Anterior cingulate cortex (tissue), 58 donors: ENCODE data around the gene NFIA.

Experiments
- DNase-seq, 58 donors: peaks; one replicate each; lab custom pipeline; 2025; lab: John Stamatoyannopoulos, UW

The NFIA gene

DNA sequence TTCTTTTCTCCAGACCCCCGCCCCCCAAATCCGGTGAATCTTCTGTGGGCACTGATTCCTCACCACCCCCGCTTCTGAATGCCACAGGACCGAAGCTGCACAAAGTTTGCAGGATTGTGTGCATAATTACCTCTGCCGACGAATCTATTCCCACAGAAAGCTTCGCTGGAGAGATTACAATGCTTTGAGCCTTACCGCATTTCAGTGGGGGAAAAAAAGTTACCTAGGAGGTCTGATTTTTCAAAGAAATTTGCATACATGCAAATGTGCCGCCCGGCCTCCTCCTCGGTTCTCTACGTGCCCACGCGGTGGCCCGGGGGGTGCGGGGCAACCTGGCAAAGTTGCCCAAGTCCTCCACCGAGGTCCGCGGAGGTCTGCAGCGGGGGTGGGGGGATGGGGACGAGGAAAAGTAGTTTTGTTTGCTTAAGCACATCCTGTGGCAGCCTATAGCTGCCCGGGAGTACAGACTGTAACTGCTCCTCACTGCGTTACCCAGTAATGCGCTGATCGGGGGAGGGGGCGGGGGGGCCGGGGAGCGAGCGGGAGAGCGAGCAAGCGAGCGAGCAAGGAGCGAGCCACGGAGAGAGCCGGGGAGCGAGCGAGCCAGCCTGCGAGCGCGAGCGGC lies 563 bp upstream of the NFIA start:
- peak in 35 of 58 donors; percentile 17 to 82 (median 58) for DNase-seq

DNA sequence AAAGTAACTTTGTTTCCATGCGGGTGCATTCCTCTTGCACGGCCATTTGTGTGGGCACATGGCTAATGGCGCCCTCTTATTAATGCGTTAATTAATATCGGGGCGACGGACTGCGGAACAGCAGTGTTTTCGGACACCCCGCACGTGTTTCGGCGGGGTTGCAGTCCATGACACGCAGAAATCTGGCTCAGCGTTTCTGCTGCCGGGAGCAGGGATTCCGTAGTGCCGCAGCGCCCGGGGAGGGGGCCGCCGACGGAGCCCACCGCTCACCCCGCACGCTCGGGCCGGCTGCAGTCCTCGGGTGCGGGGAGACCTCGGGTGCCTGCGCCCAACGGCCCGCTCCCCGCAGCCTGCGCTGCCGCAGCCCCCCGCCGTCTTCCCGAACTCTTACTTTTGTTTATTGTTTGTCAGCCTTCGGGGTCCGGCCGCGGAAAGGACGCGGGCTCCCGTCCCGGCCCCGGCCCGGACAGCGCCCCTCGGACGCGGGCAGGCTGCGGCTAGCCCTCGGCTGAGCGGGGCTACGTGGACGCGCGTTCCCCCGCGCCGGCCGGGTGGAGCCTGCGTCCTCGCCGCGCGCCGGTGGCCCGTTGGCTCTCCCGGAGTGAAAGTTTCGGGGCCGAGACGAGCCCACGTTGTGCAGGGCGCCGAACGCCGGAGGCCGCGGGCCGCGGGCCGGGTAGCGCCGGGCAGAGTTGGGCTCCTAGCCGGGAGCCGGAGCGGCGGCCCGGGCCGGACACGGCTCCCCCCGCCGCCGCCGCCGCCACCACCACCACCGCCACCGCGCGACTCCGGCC lies 849 bp downstream of the NFIA start:
- peak in 28 of 58 donors; percentile 12 to 63 (median 36) for DNase-seq

DNA sequence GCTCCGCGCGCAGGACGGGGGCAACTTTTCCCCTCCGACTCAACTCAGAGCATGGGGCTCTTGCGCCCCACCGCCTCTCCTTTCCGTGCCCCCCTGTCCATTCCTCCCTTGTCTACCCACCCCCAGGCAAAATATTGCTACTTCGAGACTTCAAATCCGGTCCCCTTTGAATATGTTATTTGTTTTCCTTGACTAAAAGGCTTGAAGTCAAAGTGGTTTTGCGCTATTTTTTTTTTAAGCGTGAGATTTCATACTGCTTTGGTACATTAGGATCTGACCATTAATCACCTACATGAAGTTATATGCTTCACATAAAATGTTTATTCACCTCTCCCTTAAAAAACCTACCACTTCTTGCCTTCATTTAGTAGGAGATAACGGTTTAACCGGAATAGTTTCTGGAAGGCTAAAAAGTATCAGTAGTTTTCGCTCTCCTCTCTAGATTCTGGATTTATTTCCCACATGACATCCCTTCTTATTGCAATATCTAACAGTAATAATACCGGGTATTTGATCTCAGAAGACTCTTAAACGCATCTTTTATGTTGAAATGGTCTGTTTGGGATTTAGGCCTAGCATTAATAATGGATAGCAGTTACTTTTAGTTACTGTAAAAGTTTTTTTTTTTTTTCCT lies 1.6 kb downstream of the NFIA start:
- no peak for DNase-seq

DNA sequence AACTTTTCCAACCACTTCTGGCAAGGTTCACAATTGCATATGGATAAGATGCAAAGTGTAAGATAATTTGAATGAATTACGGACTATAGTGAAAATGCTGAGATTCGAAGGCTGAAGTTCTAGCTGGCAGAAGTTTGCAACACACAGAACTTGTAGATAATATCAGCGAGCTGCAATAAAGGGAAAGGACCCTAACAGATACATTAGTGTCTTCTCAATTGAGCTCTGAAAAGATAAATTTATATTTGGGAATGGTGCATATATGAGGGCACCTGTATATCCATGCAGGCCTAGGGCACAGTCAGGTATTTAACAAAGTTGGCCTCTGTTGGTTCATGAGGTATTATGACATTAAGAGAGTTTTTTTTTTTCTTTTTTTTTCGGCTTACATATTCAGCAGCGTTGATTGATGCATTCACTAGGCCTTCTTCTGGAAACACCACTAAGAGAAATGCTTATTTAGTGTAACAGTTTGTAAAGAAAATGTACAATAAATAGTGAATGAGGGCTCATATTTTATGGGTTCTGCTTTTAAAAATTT lies 2.2 kb downstream of the NFIA start:
- no peak for DNase-seq

DNA sequence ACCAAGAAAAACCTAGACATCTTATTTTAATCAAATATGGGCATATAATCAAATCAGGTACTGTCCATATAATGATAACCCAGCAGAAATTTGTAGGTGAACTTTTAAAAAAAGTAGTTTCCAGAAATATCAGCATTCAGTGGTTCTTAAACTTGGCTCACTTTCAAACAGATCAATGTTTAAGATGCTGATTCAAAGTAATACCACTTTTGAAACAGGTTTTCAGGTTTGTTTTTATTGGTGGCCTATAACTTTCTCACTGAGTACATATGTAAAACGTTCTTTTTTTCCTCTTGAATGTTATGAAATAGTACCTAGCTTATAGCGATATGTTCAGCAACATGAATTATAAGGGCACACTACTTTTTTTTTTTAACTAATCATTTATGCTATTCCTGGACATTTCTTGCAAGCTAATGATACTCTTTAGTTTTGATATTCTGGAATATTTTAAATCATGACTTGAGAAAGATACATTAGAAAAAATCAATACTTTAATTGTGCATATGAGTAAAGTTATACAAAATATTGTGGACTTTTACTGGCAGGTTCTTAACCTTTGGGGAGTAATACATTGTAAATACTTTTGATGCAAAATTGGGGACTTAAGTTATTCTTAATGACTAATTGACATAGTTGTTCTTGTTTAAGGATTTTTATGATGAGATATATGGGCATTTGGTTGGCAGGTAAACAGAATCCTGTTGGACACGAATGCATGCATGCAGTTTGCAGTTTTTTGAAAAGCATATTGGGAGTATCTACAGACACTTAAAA lies 3.0 kb downstream of the NFIA start:
- DNase-seq, result no peak

DNA sequence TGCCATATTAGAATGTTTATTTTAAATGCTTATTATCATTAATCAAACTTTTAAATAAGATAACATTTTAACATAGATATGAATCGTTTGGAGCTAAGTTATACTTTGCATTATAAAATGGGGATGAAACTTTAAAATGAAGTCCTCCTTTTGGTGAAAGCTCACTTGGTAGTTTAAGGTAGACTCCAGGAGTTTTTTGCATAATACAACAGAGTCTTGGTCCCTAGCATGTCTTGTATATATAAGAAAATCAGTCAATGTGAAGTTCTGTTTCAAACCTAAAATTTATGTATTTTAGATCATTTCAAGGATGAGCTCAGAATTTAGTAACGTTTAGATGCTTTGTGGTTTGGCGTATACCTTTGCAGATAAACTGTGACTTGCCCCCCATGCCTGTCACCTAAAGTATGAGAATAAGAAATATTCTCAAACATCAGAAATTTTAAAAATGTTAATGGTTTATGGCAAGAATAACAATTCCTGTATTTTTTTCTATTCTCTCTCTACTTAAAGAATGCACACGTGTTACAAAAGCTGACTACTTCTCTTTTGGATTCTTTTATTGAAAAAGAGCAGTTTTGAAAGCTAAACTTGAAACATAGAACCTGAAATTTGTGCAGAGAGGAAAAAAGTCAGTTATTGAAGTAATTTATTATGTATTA lies 3.8 kb downstream of the NFIA start:
- DNase-seq, result no peak

DNA sequence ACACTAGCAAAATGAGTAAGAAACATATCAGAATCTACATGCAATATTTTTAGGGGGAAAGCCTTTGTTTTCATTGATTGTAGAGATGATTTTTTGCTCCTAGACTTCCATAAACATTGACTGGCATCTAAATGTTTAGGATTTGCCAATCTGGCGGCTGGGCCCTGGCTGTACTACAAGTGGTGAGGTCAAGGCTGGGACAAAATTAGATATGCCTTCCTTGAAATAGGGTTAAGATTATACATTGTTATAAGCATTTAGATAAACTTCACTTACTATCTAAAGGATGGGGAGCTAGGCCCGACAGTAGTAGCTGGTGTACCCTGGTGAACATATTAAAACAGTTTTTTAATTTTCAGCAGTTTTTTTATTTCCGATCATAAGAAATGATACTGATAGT lies 5.2 kb downstream of the NFIA start:
- peak in 10 of 58 donors; percentile 3 to 35 (median 12) for DNase-seq

DNA sequence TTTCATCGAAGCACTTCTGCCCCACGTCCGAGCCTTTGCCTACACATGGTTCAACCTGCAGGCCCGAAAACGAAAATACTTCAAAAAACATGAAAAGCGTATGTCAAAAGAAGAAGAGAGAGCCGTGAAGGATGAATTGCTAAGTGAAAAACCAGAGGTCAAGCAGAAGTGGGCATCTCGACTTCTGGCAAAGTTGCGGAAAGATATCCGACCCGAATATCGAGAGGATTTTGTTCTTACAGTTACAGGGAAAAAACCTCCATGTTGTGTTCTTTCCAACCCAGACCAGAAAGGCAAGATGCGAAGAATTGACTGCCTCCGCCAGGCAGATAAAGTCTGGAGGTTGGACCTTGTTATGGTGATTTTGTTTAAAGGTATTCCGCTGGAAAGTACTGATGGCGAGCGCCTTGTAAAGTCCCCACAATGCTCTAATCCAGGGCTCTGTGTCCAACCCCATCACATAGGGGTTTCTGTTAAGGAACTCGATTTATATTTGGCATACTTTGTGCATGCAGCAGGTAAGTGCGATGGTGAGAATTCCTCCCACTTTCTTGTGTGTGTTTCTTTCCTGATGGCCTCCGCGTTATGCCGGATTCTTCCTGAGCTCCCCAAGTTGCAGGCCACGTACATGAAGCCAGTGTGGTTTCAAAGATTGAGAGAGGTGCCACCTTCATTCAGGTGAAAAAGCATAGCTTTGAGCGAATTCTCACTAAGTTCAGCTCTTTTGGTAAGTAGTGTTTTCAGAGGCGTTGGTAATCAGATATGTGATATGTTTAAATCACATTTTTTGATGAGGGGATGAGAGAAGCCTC lies 6.0 kb downstream of the NFIA start:
- DNase-seq, result peak in 7 of 58 donors; percentile 35 to 62 (median 49)

DNA sequence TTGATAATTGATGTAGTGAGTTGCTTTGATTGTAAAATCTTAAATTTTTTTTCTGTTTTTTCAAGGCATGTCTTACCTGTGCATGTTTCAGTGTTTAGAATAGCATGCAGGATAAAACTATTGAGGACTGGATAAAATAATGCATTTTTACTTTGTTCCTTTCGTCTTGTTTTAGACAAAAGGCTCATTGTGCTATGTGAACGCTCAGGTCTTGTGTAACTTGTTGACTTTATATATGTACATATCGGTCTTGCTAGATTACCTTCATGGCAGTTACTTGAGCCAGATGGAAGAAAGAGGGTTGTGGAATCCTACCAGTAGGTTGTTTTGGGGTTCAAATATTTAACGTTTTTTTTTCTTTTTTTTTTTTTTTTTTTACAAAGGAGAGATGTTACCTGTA lies 7.0 kb downstream of the NFIA start:
- DNase-seq, result no peak

DNA sequence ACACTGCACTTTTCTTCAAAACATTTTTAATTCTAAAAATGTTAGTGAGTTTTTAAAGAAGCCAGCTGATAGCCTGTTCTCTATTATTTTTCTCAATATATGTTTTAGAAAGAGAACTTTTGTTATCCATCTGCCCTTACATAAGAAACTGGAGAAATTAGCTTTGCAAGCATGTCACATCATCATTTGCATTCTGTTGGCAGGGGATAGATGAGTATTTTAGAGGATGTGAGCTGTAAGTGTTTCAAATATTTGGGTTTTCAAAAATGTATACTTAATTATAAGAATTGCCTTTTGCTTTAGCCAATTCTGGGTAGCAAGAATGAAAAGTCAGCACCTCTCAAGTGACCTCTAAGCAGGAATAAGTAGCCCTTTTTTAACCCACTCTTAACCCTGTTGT lies 7.4 kb downstream of the NFIA start:
- DNase-seq, result no peak

DNA sequence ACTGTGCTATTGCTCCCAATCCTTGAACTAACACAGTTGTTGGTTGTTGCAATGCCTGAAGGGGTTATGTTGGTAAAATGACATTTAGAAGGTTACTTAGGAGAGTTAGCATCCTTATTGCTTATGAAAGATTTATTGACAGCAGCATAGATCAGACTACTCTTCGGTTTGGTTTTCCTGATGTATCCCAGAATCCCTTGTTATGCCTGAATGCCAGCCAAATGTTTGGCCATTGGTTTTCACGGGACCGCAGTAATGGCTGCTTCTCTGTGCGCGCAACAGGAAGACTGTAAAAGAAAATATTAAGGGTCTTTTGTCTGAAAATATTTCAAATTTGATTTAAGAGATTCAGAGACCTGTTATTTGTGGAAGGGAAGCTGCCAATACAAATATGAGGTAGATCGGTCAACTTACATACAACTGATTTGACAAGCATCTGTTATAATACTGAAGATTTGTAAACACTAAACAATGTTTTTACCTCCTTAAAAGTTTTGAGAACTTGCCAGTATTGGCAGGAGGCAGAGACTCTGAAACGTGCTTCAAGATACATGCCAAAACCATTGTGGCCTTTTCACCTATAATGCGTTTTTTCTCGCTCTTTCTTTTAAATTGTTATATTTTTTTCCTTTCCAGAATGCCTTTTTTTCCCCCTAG lies 8.3 kb downstream of the NFIA start:
- DNase-seq, result peak in 22 of 58 donors; percentile 8 to 69 (median 31)

DNA sequence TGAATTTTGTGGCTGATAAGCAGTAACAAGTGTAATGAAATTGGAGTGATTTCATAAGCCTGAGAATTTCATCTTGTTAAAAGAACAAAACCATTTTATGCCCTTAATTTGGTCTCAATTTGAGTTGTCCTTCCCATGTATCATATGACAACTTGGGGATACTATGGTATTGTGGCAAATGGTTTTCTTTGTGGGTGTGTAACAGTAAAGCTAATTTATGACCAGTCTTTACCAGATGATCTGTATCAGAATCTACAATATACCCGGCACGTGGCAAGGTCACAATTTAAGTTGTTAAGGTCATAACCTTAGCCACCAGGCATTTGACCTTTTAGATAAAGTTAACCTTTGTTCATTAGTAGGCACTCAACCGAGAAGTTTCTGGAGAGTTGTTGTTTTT lies 9.1 kb downstream of the NFIA start:
- DNase-seq, result no peak

DNA sequence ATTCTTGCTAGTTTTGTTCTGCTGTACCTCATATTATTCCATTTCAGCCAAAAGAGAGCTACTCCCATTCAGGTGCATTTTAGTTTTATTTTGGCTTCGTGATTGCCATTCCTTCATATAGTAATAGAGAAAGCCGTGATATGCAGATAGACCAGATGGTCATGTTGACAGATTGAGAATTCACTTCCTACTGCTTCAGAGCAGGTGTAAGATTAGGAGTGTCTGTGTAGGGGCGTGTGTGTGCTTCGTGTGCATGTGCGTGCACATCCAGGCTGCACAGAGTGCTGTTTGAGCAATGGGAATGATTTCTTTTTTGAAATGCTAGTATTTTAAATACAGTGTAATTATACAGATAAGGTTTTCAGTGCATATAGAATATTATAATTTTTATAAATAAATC lies 10.3 kb downstream of the NFIA start:
- DNase-seq, result no peak

DNA sequence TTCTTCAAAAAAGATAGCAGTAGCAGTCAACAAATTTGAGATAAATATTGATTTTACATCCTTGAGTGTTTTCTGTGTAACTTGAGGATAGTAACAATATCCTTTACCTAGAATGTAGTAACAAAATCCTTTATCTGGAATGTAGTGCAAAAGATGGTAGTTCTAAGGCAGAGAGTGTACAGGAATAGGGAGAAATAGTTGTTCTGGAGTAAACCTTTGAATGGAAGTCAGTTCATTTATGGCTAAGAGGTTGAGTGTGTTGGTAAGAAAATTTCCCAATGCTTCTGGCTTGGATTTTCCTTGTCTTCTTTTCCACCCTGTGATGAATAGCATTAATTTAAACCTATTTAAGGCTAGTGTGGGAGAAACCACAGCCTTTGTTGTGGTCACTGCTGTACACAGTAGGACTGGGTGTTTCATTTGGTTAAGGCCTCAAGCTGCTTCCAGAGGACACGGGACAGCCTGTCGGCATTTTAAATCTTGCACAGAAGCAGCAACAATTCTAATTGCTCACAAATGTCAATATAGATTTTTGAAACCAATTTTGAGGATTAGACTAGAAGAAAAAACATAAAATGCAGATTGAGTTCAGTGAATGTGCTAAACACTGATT lies 11.3 kb downstream of the NFIA start:
- DNase-seq, result no peak

DNA sequence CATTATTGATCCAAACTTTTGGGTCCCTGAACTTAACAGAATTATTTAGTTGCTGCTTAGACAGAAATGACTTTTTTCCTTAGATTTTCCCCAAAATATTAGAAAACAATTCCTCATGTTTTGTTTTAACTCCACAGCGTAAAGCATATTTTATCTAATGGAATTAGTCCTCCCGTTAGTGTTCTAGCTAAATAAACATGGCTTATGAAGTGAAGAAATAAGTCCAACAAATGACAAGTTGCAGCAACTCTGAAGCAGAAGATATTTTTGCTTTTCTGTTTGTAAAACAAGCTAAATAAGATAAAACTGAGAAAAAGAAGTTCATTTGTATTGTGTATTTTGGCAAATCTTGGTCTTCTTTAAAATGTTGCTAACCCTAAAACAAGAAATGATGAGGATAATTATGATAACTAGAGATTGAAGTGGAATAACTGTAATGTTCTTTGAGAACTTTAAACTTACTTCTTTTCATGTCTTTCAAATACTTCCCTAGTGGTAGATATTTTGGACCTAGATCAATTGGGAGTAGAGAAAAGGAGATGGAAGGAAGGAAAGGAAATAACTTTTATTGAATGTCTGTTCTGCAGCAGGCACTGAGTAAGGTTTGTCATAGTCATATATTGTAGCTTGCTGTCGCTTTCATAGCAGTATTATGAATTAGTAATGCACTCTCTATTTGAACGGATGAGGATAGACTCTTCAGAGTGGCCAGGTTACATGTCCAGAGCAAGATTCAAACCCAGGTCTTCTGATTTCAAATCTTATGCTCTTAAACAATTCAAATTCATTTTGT lies 12.5 kb downstream of the NFIA start:
- no peak for DNase-seq

DNA sequence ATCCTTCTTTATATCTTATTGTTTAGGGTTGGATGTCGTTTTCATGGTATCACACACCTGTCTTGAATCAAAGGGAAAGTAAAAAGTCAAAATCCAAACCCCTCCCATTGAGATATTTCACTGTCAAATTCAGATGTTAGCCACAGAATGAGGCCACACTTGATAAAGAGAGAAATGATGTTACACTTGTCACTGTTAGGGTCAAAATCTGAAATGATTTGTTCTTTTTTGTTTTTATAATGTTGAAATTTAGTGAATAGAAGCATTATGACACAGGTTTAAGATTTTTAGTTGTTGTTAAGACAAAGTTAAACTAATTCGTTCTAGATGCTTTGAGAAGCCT lies 13.1 kb downstream of the NFIA start:
- DNase-seq, result no peak

DNA sequence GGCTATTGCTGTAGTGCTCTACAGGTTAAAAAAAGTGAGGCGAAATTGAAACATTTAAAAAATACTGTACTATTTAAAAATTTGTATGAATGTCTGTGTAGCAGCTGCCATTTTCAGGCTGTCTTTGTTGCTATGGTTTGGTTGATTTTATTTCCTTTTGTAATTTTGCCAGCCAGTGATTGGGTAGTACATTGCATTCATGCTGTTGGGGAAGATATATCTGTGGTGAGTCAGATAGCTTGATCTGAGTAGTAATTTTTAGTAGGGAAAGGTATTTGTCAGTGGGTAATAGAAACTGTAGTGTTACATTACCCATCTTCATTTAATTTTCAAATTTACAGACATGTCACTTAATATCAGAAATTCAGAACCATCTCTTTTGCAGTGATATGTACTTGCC lies 15.0 kb downstream of the NFIA start:
- DNase-seq, result no peak

DNA sequence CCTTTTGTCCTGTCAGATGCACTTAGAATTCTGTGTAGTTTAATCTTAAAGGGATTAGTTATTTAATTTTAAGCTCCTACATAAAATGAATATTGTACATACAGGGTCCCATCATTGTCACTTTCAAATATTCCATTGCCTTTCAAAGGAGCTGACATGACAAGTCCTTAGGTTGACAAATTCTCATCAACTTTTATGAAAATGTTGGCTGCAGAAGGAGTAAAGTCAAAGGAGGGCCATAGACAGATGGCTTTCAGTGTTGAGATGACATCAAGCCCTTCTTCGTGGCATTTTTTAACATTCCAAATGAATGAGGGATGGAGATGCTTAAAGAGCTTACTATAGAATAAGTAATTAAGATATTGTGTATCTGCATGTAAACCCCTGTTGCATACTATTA lies 15.4 kb downstream of the NFIA start:
- DNase-seq, result no peak
